Stimulated activated CD4-positive, alpha-beta T cell treated with anti-CD3 and anti-CD28 coated beads, TNF-alpha, amount 100 ng/mL, for 24 hours (primary cell): ENCODE data around the gene OSGIN1.

Source experiments
- DNase-seq, 3 experiments: peaks; one replicate each; pipeline ENCODE4 v3.0.0-alpha.2; 2020; ENCODE audit warnings: low read depth in 3 of 3

OSGIN1 gene, protein sequence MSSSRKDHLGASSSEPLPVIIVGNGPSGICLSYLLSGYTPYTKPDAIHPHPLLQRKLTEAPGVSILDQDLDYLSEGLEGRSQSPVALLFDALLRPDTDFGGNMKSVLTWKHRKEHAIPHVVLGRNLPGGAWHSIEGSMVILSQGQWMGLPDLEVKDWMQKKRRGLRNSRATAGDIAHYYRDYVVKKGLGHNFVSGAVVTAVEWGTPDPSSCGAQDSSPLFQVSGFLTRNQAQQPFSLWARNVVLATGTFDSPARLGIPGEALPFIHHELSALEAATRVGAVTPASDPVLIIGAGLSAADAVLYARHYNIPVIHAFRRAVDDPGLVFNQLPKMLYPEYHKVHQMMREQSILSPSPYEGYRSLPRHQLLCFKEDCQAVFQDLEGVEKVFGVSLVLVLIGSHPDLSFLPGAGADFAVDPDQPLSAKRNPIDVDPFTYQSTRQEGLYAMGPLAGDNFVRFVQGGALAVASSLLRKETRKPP

DNA sequence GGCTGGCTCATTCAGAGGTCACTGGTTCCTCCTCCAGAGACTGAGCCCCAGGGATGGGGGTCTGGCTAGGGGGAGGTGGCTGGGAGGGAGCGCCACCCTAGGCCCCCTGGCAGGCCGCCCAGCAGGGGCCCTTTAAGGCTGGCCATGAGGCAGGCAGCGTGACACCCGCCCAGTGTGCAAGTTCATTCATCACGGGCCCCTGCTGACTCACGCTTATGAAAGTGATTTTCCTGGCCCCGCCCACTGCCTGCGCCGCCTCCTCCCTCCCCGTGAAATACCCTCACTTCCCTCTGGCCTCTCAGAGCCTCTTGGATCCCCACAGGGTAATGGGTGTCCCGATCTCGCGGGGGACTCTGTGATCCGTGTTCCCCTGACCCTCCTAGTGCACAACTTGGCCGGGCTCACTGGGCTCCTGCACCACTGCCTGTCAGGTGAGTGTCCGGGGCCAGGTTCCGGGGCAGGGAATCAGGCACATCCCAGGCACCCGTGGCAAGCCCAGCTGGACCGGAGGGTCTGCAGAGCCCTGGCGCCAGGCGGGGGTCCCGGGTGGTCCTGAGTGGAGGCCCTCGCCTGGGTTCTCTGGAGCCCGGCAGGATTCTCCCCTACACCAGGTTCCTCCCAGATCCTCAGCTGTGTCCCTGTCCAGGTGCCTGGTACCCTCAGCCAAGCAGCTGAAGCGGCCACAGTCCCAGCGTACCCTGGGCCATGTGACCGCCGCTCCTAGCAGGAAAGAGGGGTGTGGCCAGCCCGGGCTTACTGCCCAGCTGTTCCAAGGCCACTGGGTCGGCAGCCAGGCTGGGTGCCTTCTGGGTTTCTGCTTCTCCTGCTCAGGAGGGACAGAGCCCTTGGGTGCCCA lies at the start of gene OSGIN1:
OSGIN1 (plus strand) TSS at position 301 of the 856 bp plus-strand sequence. CDS start 4,432 bp downstream, outside the sequence.
- peak; percentile 68 to 88 (median 76) for DNase-seq

DNA sequence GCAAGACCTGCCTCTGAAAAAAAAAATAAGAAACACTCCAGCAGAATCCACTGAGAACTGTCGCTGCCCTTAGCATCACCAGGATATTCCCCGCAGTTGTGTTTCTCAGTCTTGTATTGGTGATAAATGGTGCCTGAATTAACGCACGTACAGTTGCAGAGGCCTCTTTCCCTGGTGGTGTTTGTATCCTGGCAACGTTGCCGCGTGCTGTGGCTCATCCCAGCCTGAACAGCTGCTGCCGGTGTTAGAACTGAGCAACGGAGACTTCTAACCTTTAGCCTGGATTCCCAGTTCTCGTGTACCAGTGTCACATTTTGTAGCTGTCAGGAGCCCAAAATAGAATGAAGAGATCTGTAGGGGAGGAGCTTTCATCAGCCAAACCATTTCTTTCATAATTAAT lies 49.3 kb upstream of the OSGIN1 start:
- DNase-seq: no peak

- no peak for DNase-seq
Observed at GRCh38 chr16:83906683-83907082, 46.4 kb upstream of the OSGIN1 start.

DNA sequence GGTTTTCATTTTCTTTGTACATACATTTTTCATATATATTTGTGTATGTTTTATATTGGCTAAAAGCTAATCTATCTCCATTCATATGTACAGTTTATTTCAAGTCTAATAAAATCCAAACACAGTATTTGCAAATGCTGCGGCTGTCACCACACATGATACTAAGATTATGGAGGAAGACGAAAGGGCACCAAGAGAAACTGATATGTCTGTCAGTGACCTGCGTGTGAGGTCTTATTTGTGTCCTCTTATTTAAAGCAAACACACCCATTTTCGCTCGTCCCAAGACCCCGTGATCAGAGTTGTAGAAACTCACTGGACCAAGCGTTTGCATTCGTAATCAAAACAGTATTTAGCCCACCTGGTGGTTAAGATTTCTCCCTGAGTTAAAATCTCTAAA lies 45.9 kb upstream of the OSGIN1 start:
- DNase-seq: no peak

GRCh38 chr16:83907631-83908250 lies 45.3 kb upstream of the OSGIN1 start:
- no peak for DNase-seq

- no peak for DNase-seq
Observed at GRCh38 chr16:83908798-83909197, 44.2 kb upstream of the OSGIN1 start.

DNA sequence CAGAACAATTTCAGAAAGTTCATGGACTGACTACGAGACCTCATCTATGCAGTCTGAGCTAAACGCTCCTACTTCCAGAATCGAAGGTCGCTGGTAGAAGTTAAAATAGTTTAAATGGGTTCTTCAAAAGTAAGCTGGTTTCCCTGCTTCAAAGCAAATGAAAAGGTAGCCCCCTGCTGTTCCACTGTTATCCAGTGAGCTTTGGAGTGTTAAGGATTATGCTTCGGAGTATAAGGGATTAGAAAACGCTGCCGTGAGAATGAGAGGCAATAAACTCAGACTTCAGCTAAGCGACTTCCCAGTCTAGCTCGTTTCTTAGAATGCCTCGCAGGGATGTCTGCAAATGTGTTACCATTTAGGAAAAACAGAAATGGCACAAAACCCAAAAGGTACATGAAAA lies 41.8 kb upstream of the OSGIN1 start:
- no peak for DNase-seq

DNA sequence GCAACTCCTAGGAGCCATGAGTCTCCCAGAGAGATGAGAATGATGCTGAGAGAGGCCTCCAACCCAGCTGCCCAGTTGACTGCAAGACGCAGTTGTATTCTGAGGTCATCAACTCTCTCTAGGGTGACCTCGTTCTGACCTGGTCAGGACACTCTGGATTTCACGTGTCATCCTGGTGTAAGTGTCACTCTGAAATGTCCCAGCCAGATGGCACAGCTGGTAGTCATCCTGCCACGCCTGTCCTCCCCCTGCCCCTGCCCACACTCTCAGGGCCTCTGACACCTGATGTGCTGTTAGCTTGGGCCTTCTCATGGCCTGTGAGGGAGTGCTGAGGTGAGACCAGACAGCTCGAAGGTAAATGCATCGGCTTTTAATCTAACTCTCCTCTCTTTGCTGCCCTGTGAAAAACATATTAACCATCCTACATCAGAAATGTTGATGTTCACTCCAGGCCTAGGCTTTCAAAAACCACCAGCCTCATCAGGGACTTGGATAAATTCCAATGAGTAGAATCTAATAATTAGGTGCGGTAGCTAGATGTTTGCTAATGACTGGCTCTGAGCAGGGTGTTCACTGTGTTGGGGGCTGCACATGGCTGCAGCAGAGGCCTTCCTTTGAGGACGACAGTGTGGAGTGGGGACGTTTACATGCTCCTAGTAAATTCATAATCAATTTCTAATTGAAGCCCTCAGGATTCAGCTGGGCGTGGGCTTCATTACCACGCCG lies 40.4 kb upstream of the OSGIN1 start:
- DNase-seq: no peak

GRCh38 chr16:83913245-83913633 lies 39.8 kb upstream of the OSGIN1 start:
- DNase-seq: no peak

DNA sequence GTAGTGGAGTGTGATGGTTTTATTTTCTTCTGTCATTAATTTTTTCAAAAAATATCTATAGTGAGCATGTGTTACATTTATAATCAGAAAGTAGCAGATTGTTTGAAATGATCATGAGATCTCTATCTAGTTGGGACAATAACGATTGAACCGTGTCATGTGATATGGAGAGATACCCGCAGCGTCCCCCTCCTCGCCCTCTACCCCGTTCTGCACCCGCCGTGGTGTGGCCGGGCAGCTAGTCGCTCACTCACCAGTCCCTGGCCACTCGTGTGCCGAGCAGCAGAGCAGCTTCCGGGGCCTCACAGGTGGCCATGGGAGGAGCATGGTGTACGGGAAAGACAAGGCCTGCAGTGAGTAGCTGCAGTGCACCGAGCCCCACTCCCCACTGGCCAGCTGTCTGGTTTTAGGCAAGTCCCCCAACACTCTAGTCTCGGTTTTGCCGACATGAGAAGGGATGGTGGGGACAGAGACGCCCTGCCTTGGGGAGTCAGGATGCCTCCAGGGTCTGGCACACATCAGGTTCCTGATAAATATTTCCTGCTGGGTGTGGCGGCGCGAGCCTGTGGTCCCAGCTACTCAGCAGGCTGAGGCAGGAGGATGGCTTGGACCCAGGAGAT lies 38.8 kb upstream of the OSGIN1 start:
- DNase-seq: no peak

GRCh38 chr16:83915081-83915480 lies 38.0 kb upstream of the OSGIN1 start:
- DNase-seq: no peak

DNA sequence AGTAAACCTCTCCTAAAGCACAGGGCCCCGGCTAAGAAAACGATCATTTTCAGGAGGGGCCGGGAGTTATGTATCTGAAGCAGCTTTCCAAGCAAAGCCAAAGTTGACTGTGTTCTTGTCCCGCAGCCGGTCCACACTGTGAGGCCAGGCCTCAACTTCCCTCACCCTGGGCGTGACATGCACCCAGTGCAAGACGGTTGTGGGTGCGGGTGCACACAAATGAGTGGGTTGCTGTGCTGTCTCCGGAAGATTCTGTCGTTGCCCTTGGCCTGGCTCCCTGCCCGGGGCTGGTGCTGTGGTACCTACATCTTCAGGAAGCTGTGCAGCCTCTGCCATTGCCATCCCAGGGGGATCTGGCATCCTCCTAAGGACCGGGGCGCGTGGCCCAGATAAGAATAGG lies 37.5 kb upstream of the OSGIN1 start:
- no peak for DNase-seq

GRCh38 chr16:83917152-83918120 lies 35.6 kb upstream of the OSGIN1 start:
- DNase-seq: no peak

DNA sequence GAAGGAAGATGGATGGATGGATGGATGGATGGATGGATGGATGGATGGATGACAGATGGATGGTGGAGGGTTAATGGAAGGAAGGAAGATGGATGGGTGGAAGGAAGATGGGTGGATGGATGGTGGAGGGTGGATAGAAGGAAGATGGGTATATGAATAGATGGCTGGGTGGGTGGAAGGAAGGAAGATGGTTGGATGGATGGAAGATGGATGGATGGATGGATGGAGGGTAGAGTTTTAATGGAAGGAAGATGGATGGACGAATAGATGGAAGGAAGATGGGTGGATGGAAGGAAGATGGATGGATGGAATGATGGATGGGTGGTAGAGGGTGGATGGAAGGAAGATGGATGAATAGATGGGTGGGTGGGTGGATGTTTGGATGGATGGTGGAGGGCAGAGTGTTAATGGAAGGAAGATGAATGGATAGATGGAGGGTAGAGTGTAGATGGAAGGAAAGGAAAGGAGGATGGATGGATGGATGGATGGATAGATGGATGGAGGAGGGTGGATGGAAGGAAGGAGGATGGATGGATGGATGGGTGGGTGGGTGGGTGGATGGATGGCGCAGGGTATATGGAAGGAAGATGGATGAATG lies 32.0 kb upstream of the OSGIN1 start:
- no peak for DNase-seq

DNA sequence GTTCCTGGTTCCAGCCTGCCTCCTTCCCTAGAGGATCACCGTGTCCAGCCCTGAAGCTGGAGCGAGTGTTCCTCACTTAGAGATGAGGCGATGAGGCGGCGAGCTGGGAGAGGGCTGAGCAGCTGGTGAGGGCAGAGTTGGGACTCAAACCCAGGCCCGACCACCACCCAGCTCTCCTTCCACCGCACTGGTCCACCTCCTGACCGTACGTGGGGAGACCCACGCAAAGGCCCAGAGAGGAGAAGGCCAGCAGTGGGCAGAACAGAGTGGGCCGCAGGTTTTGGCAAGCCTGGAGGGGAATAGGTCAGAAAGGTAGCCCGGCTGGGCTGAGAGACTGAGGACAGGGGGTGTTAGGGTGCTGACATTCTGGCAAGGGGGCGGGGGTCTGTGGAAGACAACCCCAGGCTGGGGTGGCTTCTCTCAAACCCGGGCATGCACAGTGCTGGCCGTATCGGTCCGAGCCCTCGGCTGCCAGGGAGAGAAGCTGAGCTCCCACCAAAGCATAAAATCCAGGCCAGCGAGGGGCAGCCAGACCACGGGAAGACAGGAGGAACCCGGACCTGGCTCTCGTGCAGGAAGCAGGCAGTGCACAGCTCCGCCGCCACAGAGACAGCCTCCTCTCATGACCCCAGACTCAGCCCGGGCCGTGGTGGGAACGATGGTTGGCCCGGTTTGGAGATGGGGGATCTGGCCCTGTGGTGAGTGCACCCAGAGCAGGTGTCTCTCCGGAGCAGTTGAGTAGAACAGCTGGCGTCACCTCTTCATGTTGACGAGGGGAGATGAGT lies 29.3 kb upstream of the OSGIN1 start:
- no peak for DNase-seq

GRCh38 chr16:83924686-83925085 lies 28.4 kb upstream of the OSGIN1 start:
- no peak for DNase-seq

- DNase-seq: no peak
Observed at GRCh38 chr16:83925095-83925905, 27.7 kb upstream of the OSGIN1 start.
